HepG2 (cell line): ENCODE measurements around the gene TM7SF3. TPM values are rescaled to one million over a fixed set of nuclear protein-coding genes. Genes with fewer than 3 reads are reported as not detected.
A peak's percentile ranks its signal among the peaks of the same experiment; 100 is the strongest.

Experiments used
- ATAC-seq: fragments of 200-7000 bp; cut with Tn5 transposase; 3 replicates; pipeline ENCODE4 v1.9.1; 2020; ENCODE audit warnings: mild to moderate bottlenecking, moderate library complexity
- BruUV-seq: library from RNA; stranded (reverse); fragments of 400-500 nt; replicated peaks from 2 replicates; lab custom pipeline; 2021; lab: Mats Ljungman, UMichigan
- CTCF ChIA-PET: fragments of 300-600 bp; formaldehyde crosslinking; extraction: SDS; loops from one replicate; lab custom pipeline; 2021; ENCODE audit warnings: low total read pairs, inconsistent platforms, low intra/inter-chr PET ratio; lab: Yijun Ruan, JAX
- POLR2A ChIA-PET: fragments of 350-600 bp; sonication (Branson Sonifier 250); formaldehyde crosslinking; loops from one replicate; lab custom pipeline; 2020; ENCODE audit warnings: antibody characterized with exemption, inconsistent platforms; lab: Yijun Ruan, JAX
- DNase-seq: peaks from one replicate; pipeline ENCODE4 v3.0.0-alpha.2; 2015; ENCODE audit warnings: low spot score
- FAIRE-seq: peaks from 3 replicates; lab custom pipeline; 2011; peaks lifted over from hg19 to GRCh38; lab: Jason Lieb, UNC
- H2AFZ ChIP-seq: one replicate; pipeline ENCODE4 v1.6.1; 2011; ENCODE audit warnings: low read length, inconsistent platforms
- H3K27ac ChIP-seq: fragments of 300-600 bp; 3 replicates; pipeline ENCODE4 v1.8.0; 2011; ENCODE audit warnings: mixed run types, mild to moderate bottlenecking, mixed read lengths, low read length, inconsistent platforms; ENCODE audit not compliant: insufficient read depth; ENCODE audit errors: extremely low read length
- H3K27me3 ChIP-seq, 2 experiments: fragments of 200-600 bp in 1 of 2; 2 replicates in 1 of 2; 3 replicates in 1 of 2; pipeline versions ENCODE4 v1.6.0 to v1.8.0; 2011; ENCODE audit warnings: low read length in 2 of 2, mild to moderate bottlenecking in 2 of 2, moderate library complexity in 2 of 2, inconsistent platforms in 1 of 2; ENCODE audit not compliant: insufficient read depth in 2 of 2, control insufficient read depth in 1 of 2
- H3K36me3 ChIP-seq, 2 experiments: fragments of 200-600 bp in 1 of 2; replicated peaks in 1 of 2; 2 replicates in 1 of 2; 3 replicates in 1 of 2; pipeline versions ENCODE4 v1.5.1 to v1.8.0; 2011; ENCODE audit warnings: low read length in 2 of 2, inconsistent platforms in 1 of 2; ENCODE audit not compliant: insufficient read depth in 2 of 2, control insufficient read depth in 1 of 2
- H3K4me1 ChIP-seq: 2 replicates; pipeline ENCODE4 v1.5.1; 2012; ENCODE audit warnings: low read length, inconsistent platforms; ENCODE audit not compliant: insufficient read depth
- H3K4me2 ChIP-seq: 2 replicates; pipeline ENCODE4 v1.6.0; 2011; ENCODE audit warnings: low read depth, low read length, inconsistent platforms
- H3K4me3 ChIP-seq, 3 experiments: fragments of 200-600 bp in 1 of 3; sonication (generic), shearing (Covaris generic) in 1 of 3; replicated peaks in 1 of 3; 2 replicates each; pipeline ENCODE4 v1.5.1; 2011 to 2016; ENCODE audit warnings: low read length in 3 of 3, inconsistent platforms in 2 of 3, low read depth in 2 of 3, mild to moderate bottlenecking in 2 of 3, control low read depth in 1 of 3, mixed read lengths in 1 of 3; ENCODE audit not compliant: insufficient read depth in 1 of 3
- H3K79me2 ChIP-seq: one replicate; pipeline ENCODE4 v1.6.1; 2011; ENCODE audit warnings: low read length, inconsistent platforms; ENCODE audit not compliant: insufficient read depth
- H3K9ac ChIP-seq: 2 replicates; pipeline ENCODE4 v1.6.0; 2011; ENCODE audit warnings: mild to moderate bottlenecking, low read depth, low read length, inconsistent platforms; ENCODE audit not compliant: insufficient read depth
- H3K9me3 ChIP-seq: 2 replicates; pipeline ENCODE4 v1.5.1; 2012; ENCODE audit warnings: mild to moderate bottlenecking, low read length
- H4K20me1 ChIP-seq: 2 replicates; pipeline ENCODE4 v1.6.0; 2011; ENCODE audit warnings: inconsistent platforms, mild to moderate bottlenecking, low read length, moderate library complexity; ENCODE audit not compliant: insufficient read depth
- CEBPB ChIP-seq: IDR thresholded peaks from 2 replicates; pipeline ENCODE4 v1.6.1; 2011; ENCODE audit warnings: low read depth, low read length, improper control_type of control experiment, borderline replicate concordance
- MTA1 ChIP-seq: sonication (generic); formaldehyde crosslinking; IDR thresholded peaks from 2 replicates; pipeline ENCODE4 v1.4.0; 2020; ENCODE audit warnings: missing genetic modification reagents, mild to moderate bottlenecking, borderline replicate concordance
- PAX8 ChIP-seq: sonication (generic); formaldehyde crosslinking; IDR thresholded peaks from 2 replicates; pipeline ENCODE4 v1.8.0; 2022; ENCODE audit warnings: mild to moderate bottlenecking, missing genetic modification reagents, borderline replicate concordance
- ZNF563 ChIP-seq: sonication (generic); formaldehyde crosslinking; IDR thresholded peaks from 2 replicates; pipeline ENCODE4 v1.8.0; 2022; ENCODE audit warnings: mild to moderate bottlenecking, moderate library complexity, missing genetic modification reagents
- WGBS: methylation state at CpG from one replicate; pipeline ENCODE4 v1.1.6; 2017; ENCODE audit warnings: low lambda C conversion rate; 5-methylcytosine and 5-hydroxymethylcytosine counted together
- in situ Hi-C: cut with HindIII; loops from 2 replicates; pipeline ENCODE4 v1.10.0; 2017; ENCODE audit warnings: low pct_unique_long_range_greater_than_20kb; ENCODE audit not compliant: extremely low pct_ligation_motif_present
- intact Hi-C: fragments of 100-400 bp; cut with micrococcal nuclease; formaldehyde crosslinking; loops from one replicate; pipeline ENCODE4 v1.10.0; 2022; ENCODE audit not compliant: unreplicated experiment
- polyA plus RNA-seq, 8 experiments: library from polyadenylated mRNA; depleted of rRNA in 3 of 8; stranded (reverse) in 7 of 8; unstranded in 1 of 8; fragments of >200 nt; fragmentation: Illumina TruSeq in 4 of 8; extraction: Trizol in 4 of 8; gene quantifications; 2 replicates each; pipeline versions ENCODE4 v1.2.1 to v1.2.3, GENCODE V29; 2011 to 2016; ENCODE audit warnings: low read depth in 4 of 8, missing spikeins in 1 of 8, mixed read lengths in 1 of 8; ENCODE audit not compliant: insufficient read depth in 1 of 8
- total RNA-seq, 5 experiments: library from RNA; depleted of rRNA; stranded (reverse); fragments of >200 nt; fragmentation: Illumina TruSeq; extraction: Trizol; gene quantifications; 2 replicates each; pipeline ENCODE4 v1.2.3, GENCODE V29; 2016; ENCODE audit warnings: low read depth in 1 of 5

TM7SF3 gene
- total and polyA plus RNA-seq, 2 of the 13 experiments (the other 11 are each of a cell fraction or from before 2014, with no cell fraction given) = 116 to 142 TPM

DNA sequence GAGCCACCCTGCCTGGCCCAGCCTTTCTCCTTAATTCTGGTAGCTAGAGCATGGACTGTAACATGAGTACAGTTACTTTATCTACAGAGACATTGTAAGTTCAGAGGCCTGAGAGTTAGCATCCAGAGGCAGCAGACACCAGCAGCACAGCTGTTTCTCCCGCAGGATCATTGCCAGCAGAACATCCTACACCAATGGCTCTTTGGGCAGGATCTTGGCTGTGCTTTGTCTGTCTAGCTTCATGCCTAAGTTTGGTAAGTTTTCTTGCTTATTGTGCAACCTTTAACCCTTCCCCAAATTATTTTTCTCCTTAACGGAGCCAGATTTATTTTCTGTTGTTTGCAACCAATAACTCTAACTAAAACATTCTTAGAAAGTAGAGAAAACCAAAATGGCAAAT lies 46.6 kb upstream of the TM7SF3 start:
- no peak overlapping the region for H3K4me3 ChIP-seq
- intact Hi-C loops = no loop called here
- no peak overlapping the region for H3K27ac ChIP-seq
- H3K36me3 ChIP-seq = no peaks in the 10 kb centered on the region
- 68% methylated on average over 2 of the region's 2 CpGs for WGBS
- no peak for ATAC-seq
- no peaks in the 10 kb centered on the region for H3K79me2 ChIP-seq
- no peaks in the 10 kb centered on the region for H4K20me1 ChIP-seq
- BruUV-seq = no TSS peak
- H2AFZ ChIP-seq = no peak overlapping the region
- H3K4me1 ChIP-seq = no peaks in the 10 kb centered on the region
- POLR2A ChIA-PET = no interaction called here
- no peak overlapping the region for H3K4me2 ChIP-seq
- H3K27me3 ChIP-seq = no peaks in the 10 kb centered on the region
- 0 out of 2 replicates have a peak, but pooled peaks have one; percentile 14 for TF ChIP-seq CEBPB
- no peak for TF ChIP-seq MTA1 (CRISPR knock-in tag)
- CTCF ChIA-PET = no interaction called here
- no peak overlapping the region for H3K9ac ChIP-seq
- in situ Hi-C loops = no loop called here
- no peaks in the 10 kb centered on the region for H3K9me3 ChIP-seq
- no peak for FAIRE-seq
- DNase-seq = no peak

- Histone ChIP-seq H3K27ac (no peak overlapping the region), H3K9me3 (no peaks in the 10 kb centered on the region), H3K4me3 (no peak overlapping the region), H3K79me2 (no peaks in the 10 kb centered on the region), H4K20me1 (no peaks in the 10 kb centered on the region), H2AFZ (no peak overlapping the region), H3K4me2 (no peak overlapping the region), H3K4me1 (no peaks in the 10 kb centered on the region), H3K27me3 (no peaks in the 10 kb centered on the region), H3K9ac (no peak overlapping the region), H3K36me3 (no peaks in the 10 kb centered on the region)
- intact Hi-C loops = no loop called here
- TF ChIP-seq PAX8 (CRISPR knock-in tag) (no peak), ZNF563 (CRISPR knock-in tag) (no peak)
- WGBS = 15% methylated on average over 3 of the region's 3 CpGs
- in situ Hi-C loops = no loop called here
- FAIRE-seq = no peak
- no TSS peak for BruUV-seq
- no peak for ATAC-seq
- ChIA-PET POLR2A (no interaction called here), CTCF (no interaction called here)
- no peak for DNase-seq
Observed at GRCh38 chr12:27057543-27057942, 43.4 kb upstream of the TM7SF3 start.
